NCI-H446 treated with DMSO at 0.1 percent for 48 hours (cell line): ENCODE data around the gene LPO.

Experiments used
- DNase-seq: peaks from one replicate; lab custom pipeline; 2025; lab: John Stamatoyannopoulos, UW

The LPO gene

DNA sequence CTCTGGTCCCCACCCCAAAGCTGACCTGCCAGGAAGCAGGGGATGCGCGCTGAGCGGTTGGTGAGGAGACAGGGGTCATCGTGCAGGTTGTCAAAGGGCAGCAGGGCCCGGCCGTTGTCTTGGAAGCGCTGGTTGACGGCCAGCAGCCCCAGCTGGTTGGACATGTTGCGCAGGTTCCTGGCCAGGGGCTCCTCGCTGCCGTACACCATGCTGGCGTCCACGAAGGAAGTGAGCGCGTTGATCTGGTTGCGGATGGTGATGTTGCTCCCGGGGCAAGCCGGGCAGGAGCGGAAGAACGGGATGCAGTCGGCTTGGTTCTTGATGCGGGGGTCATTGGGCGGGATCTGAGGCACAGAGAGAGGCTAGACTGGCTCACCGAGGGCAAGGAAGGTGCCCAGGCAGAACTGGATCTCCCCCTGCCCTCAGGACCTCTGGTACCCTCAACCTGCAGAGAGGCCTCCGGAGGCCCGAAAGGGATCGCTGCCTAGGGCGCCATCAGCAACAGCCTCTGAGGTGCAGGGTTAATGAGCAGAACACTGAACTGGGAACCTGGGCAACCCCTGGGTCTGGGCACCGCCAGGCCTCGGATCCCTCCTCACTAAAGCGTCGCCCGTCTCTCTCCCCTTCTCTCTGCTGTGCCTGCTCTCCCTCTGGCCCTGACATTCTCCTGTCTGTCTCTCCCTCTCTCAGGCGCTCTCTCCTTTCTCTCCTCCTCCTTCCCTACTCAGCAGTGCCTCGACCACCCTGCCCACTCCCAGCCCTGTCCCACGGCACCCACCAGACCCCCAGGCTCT, 39.6 kb downstream of the LPO start:
- no peak for DNase-seq

DNA sequence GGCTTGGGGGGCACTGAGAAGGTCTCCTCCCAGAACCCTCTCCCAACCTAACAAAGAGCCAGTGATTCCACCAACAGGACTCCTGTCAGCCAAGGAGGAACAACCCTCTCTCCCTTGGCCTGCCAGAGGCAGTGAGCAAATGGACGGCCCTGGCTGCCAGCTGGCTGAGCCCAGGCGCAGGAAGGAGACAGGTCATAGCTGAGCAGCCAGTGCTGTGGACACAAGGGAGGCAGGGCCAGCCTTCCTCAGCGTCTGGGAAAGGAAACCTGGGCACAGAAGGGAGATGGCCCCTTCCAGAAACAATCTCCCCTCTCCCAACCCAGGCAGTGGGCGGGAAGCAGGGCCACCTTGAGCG, 40.3 kb downstream of the LPO start:
- DNase-seq = no peak

DNA sequence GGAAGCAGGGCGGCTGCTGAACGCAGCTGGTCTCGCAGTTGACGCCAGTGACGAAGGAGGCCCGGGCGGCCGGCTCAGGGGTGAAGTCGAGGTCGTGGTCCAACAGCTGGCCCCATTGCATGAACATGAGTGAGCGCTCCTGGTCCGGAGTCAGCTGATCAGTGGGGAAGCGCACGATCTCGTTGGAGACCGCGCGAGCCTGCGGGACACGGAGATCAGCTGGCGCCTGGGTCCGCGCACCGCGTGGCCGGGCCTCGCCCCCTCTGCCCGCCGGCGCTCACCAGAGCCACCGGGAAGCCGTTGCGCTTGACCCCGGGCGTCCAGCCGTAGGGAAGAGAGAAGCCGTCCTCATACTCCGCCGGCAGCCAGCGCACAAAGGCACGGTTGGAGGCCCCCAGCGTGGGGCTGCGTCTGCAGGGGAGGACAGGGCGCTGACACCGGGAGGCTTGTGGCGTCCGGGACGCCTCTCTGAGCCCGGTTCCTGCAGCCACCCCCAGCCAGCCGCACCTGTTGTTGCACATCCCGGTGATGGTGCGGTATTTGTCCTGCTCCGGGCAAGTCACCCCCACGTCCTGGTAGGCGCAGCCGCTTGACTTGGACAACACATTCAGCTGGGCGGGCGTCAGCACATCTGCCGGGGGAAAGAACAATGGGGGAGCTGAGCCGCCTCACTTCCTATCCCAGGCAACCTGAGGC, 40.8 kb downstream of the LPO start:
- DNase-seq = no peak

DNA sequence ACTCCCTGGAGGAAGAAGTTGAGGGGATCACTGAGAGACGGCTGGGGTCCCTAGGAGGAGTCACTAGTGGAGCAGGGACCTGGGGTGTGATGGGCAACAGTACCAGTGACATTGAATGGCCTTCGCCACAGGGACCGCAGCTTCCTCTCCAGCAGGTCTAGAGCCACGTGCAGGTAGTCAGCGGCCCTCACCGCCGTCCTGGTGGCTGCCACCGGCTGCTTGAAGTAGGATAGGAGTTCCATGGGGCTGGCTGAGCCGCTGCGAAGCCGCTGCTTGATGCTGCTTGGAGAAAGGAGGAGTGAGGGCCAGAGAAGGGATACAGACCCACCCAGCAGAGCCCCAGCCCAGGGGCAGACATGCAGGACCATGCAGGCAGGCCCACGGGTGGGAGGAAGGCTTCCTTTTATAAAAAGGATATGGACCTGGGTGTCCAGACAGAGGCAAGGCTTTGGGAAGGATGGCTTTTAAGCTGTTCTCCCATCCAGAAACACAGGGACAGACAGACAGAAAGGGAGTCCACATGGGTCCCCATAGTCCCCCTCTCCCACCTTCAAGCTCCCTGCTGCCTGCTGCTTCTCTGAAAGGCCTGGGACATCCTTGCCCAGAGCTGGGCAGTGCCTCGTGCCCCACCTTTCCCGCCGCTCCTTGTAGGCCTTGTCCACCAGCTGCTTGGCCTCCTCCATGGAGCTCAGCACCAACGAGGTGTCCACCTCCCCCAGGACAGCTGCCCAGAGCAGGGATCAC, 41.5 kb downstream of the LPO start:
- no peak for DNase-seq

DNA sequence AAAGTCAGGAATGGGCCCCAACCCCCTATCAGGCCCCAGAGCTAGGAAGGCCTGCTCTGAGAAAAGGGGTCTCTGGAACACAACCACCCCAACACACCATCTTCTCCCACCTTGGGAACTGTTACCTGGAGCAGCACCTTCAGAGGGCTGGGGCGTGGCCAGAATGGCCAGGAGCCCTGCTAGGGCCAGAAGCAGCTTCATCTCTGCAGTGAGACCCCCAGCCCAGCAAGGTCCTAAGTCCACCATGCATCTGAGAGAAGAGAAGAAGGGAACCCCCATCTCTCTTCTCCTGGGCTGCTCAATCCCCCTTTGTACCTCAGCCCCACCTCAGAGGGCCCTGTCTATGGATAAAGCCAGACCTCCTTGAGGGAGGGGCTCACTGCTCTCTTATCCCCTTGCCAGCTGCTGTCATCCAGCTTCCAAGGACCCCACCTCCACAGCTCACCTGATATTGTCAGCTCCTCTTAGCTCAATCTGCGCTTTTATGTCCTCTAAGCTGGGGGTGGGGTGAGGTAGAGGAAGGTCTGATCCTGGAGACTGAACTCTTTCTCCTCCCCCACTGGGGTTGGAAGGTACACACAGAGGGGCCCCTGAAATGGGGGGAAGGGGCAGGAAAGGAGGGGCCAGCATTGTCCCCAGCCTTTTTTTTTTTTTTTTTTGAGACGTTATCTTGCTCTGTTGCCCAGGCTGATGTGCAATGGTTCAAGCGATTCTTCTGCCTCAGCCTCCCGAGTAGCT, 42.3 kb downstream of the LPO start, which contains the start of gene MPO:
Gene MPO (minus strand): TSS at position 456 of the 738 bp plus-strand sequence. CDS start 177 bp downstream, at position 279.
- DNase-seq = no peak

DNA sequence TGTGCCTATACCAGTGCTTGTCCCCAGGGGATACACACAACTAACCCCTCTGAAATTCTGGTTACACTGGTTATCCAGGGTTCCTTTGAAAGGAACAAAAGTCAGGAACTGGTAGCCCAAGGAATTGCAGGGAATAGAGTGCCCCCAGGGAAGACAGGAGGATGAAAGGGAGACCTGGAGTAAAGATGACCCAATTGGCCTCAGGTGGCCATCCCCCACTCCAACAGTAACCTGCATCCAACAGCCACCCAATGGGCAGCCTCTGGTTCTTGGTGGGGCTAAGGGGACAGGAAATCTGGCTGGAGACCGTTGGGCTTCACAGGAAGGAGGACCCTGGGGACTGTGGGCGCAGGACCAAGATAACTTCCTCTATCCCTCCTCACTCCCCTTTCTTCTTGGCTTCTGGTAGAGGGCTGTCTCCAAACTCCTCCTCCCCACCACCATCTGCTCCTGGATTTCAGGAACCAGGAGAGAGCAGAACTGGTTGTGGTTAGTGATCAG, 43.2 kb downstream of the LPO start:
- DNase-seq = no peak

DNA sequence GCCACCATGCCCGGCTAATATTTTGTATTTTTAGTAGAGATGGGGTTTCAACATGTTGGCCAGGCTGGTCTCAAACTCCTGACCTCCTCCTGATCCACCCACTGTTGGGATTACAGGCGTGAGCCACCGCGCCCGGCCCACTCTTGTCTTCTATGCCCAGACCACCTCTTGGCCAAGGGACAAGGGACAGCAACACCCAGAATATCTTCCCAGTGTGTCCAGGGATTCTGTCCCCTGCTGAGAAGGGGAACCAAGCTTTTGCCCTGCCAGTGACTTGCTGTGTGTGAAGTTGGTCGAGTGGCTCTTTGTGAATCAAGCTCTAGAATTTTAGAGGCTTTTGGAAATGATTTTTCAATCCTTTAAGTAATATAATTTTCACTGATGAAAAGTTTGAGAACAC, 44.1 kb downstream of the LPO start:
- DNase-seq = no peak

DNA sequence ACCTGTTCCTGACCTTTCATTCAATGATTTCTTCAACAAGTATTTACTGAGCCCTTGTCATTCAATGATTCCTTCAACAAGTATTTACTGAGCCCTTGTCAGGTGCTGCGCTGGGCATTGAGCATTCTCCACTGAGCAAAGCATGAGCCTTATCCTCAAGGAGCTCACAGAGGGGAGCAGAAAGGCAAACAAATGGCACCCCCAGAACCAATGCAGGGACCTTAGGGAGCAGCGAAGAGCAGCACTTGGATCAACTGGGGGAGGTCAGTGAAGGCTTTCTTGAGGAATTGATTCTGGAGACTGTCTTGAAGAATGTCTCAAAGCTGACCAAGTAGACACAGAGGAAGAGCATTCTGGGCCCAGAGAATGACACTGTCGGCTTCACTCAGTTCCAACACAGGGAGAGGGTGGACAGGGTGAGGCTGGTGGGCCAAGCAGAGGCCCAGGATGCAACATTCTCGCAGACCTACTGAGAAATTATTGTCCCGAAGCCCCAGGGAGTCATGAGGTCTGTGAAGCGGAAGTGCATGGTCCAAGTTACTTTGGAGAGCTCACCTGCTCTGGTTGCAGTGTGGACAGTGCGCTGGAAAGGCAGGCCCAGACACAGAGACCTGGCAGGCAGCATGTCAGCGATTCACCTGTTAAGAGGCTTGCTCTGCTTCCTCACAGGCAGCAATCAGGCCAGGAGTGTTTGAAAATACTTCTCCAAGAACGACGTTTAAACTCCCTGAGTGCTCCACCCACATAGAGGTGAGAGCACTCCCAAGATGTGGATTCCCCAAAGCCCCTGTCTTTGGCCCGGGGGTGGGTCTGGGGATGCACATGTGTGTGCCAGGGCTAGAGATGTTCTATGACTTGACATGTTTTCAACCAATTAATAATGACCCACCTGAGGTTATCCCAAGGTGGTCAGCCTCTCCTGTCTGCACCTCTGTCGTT, 45.6 kb downstream of the LPO start:
- no peak for DNase-seq

DNA sequence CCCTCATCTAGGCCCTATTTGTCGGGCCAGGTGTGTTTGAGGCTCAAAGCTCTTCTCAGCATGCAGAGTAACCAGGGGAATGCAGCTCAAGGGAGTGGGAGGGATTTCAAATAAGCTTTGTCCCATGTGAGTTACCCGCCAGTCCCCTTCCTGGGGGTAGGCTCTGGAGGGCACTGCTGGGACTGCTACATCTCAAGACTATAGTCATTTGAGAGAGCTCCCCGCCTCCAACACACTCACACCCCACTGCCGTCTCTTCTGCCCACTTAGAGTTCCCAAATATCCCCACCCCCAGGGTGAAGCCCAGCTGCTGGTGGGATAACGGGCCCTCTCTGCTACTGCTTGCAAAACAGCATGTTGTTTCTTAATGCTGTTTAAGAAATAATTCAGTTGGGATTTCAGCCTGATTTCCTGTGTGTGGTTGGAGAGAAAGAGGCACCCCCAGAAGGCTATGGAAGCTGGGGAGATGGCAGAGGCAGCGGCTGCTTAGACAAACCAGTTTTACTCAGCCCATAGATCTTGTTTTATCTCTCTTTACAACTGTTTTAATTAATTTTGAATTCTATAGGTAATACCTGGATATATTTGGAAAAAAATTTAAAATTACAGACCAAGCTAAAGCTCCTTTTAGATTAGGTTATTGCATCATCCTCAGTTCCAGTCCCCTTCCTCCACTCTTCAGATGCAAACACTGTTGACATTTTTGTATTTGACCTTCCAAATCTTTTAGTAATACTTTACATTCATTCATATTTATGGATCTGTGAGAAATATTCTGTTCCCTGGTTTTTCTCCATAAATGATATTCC, 46.4 kb downstream of the LPO start:
- no peak for DNase-seq

DNA sequence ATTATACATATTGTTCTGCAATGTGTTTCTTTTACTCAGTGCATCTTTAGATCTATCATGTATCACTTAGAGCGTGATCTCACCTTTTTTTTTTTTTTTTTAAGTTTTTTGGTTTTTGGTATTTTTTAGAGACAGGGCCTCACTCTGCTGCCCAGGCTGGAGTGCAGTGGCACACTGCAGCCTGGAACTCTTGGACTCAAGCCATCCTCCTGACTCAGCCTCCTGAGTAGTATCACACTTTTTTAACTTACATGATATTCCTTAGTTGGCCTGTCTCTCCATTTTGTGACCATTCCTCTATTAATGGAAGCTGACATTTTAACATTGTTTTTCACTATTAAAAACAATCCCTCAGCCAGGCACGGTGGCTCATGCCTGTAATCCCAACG, 47.0 kb downstream of the LPO start:
- DNase-seq = no peak

DNA sequence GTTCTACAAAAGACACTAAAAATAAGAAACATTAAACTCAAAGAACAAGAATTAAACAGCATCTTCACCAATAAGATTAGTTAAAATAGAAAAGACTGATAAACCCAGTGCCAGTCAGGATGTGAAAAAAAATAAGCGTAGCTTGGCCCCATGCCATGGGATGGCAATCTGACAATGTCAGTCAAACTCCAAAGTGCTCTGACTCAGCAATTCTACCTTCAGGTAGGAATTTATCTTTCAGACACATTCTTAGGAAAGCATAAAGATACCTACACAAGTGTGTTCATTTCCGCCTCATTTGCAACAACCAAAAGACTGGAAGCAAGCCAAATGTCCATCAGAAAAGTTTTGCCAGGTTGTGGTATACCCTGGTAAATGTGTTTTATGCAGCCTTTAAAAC, 51.5 kb downstream of the LPO start:
- no peak for DNase-seq

DNA sequence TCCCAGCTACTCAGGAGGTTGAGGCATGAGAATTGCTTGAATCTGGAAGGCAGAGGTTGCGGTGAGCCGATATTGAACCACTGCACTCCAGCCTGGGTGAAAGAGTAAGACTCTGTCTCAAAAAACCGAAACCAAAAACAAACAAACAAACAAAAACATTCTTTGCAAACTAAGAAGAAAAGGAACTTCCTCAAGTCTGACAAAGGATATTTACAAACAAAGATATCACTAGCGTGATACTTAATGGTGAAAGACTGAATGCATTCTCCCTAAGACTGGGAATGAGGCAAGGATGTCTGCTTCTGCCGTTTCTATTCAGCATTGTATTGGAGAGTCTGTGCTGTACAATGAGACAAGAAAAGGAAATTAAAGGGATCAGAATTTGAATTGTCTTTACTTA, 52.9 kb downstream of the LPO start:
- DNase-seq = no peak

DNA sequence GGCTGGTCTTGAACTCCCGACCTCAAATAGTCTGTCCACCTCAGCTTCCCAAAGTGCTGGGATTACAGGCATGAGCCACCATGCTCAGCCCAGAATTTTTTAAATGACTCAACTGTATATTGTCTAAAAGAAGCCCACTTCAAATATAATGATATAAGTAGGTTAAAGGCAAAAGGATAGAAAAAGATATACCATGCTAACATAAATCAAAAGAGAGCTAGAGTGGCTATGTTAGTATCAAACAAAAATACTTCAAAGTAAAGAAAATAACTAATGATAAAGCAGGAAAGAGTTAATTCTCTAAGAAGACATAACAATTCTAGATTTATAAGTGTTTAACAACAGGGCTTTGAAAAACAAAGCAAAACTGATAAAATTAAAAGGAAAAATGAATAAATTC, 55.6 kb downstream of the LPO start:
- DNase-seq = no peak

DNA sequence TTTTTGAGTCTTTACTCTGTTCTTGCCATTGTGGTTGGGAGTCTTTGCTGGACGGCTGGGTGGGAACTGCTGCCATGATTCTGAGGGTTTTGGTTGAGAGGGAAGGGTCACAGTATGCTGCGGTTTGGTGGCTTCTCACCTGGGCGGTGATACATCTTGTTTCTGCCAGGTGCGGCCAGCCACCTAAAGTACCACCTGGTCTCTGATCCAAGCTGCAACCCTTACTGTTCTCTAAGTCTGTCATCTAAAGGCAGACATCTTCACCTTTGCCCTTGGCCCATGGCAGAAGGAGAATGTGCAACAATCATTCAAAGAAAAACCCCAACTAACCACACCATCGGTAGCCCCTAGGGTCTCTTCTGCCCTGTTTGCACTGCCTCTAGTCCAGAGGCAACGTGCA, 62.0 kb downstream of the LPO start:
- DNase-seq = no peak

DNA sequence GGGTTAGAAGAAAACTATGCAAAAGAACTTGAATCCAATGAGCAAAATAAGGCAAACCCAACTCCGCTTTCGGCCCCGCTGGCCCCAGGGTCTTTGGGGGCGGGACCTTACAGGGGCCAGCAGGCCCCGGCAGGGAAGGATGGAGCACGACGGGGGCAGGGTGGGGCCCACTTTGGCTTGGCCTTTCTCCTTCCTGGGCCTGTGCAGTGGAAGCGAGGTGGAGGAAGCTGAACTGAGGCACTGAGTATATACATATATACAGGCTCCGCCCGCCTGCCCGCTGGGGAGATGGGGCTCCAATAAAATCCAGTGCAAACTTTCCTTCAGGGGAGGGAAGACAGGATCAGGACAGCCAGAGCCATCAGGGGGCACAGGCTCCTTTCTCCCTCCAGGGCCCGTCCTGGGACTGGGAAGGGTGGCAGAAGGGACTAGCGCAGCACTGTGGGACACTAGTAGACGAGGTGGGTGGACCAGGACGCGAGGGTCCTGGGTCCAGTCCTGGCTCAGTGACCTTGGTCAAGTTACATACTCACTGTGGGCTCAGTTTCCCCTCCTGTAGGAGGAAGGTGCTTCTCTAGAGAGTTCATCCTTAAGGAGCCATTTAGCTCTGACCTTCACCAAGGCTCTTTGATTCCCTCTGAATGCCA, 63.2 kb downstream of the LPO start:
- DNase-seq = no peak

DNA sequence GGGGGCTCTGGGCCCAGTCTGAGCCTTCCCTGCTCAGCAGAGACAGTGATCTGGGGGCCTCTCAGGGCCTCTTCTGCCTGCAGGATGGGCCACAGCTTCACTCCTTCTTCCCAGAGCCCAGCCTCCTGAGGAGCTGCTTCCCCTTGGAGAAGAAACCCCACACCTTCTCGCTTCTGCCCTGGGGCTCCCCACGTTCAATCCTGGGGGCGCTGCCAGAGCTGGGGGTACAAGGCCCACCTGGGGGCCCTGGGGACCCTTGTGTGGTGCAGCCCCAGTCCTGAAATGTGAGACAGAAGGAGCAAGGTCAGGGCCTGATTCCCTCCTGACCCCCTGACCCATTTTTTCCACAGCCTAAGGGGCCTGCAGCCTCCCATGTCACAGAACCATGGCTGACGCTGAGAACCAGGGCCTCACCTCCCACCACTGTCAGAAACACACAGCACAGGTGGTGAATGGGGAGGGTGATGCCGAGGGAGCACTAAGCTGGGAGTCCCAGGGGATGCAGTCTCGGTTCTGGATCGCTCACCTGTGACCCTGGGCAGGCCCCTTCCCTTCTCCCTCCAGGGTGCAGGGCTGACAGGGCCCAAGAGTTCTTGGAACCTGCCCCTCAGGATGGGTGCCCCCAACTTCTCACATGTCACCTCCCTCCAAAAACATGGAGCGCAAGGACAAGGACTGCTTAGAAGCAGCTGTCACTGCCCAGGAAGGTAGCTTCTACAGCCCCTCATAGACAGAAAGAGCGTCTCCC, 64.0 kb downstream of the LPO start:
- DNase-seq = no peak

DNA sequence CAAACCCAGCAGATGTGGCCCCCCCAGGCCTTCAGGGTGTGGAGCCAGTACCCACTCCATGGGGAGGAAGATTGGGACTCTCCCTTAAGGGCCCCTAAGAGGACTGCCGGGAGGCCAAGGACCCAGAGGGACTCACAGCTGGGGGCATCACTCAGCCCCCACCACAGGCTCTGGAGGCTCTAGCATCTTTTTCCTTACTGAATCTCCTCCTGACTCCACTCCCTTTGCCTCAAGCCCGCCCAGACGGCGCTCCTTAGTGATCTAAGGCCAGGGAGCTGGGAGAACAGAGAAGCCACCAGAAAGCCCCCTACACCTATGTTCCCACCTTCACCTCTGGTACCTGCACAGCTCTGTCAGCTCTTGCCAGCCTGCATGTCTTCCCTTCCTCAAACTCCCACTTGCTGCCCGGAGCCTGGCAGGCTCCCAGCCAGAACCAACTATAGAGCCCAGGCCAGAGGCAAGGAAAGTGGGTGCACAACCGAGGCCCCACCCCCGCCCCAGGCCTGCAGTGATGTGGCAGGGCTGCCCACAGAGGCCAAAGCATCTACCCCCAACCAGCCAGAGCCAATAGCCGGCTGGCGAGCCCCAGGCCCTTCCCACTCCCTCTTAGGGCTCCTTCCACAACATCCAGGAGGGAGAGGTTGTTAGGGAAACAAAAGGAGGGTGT, 64.7 kb downstream of the LPO start:
- DNase-seq = no peak
